ENCODE results near the gene KIAA1217.

- TF ChIP-seq CTCF (conservative IDR thresholded peaks at IDR 0.05; ENCODE audit: low read depth, low read length) (no peak), SMC3 (IDR thresholded peaks at IDR 0.05; ENCODE audit: low read depth, low read length) (no peak)
These were observed 154.1 kb downstream of the KIAA1217 start for GRCh38 chr10:24363070-24363469.
